HL-60 (cell line): ENCODE results near the gene ERBB2.

Experiments
- DNase-seq, 2 experiments: peaks; one replicate each; pipeline ENCODE4 v3.0.0-alpha.2; 2010 to 2020; ENCODE audit warnings: low read depth in 1 of 2, low spot score in 1 of 2
- H3K27ac ChIP-seq: fragments of 250-450 bp; sonication (Bioruptor Pico); replicated peaks from 2 replicates; pipeline ENCODE4 v1.5.1; 2020; ENCODE audit warnings: mild to moderate bottlenecking, moderate library complexity
- H3K27me3 ChIP-seq: fragments of 250-450 bp; sonication (Bioruptor Pico); 2 replicates; pipeline ENCODE4 v1.5.1; 2021; ENCODE audit warnings: mild to moderate bottlenecking, moderate library complexity; ENCODE audit not compliant: insufficient read depth, poor library complexity, severe bottlenecking
- H3K4me3 ChIP-seq: replicated peaks from 2 replicates; pipeline ENCODE4 v1.5.1; 2011; ENCODE audit warnings: mild to moderate bottlenecking, control low read depth, low read length; ENCODE audit not compliant: insufficient read depth
- CTCF ChIP-seq: IDR thresholded peaks from one replicate; pipeline ENCODE4 v1.5.1; 2011; ENCODE audit warnings: low read length, control low read depth, inconsistent platforms; ENCODE audit not compliant: insufficient read depth
- GABPA ChIP-seq: IDR thresholded peaks from 2 replicates; pipeline ENCODE4 v1.6.1; 2012; ENCODE audit warnings: low read depth
- POLR2AphosphoS5 ChIP-seq: IDR thresholded peaks from 2 replicates; pipeline ENCODE4 v1.6.1; 2012; ENCODE audit warnings: low read depth
- REST ChIP-seq: IDR thresholded peaks from 2 replicates; pipeline ENCODE4 v1.6.1; 2012; ENCODE audit warnings: low read depth; ENCODE audit not compliant: insufficient replicate concordance
- SPI1 ChIP-seq: IDR thresholded peaks from 2 replicates; pipeline ENCODE4 v1.6.1; 2012; ENCODE audit warnings: low read depth, mild to moderate bottlenecking, borderline replicate concordance

ERBB2 gene

GRCh38 chr17:39674179-39674578 lies 25.7 kb upstream of the ERBB2 start:
- Histone ChIP-seq H3K4me3 (no peak overlapping the region), H3K27ac (no peak overlapping the region), H3K27me3 (peaks cover 17% of the 10 kb centered on the region)
- TF ChIP-seq GABPA = no peak
- TF ChIP-seq CTCF = no peak
- DNase-seq = no peak

GRCh38 chr17:39674702-39675389 lies 25.0 kb upstream of the ERBB2 start:
- no peak for DNase-seq
- H3K27me3 ChIP-seq = peaks cover 11% of the 10 kb centered on the region
- no peak overlapping the region for H3K4me3 ChIP-seq
- no peak for TF ChIP-seq GABPA
- TF ChIP-seq SPI1 = no peak
- TF ChIP-seq CTCF = no peak
- no peak for TF ChIP-seq POLR2AphosphoS5
- TF ChIP-seq REST = no peak
- H3K27ac ChIP-seq = no peak overlapping the region

- no peak overlapping the region for H3K27ac ChIP-seq
- TF ChIP-seq SPI1 (no peak), REST (no peak), CTCF (no peak), GABPA (no peak), POLR2AphosphoS5 (no peak)
- H3K4me3 ChIP-seq = no peak overlapping the region
- DNase-seq = no peak
- H3K27me3 ChIP-seq = peaks cover 4% of the 10 kb centered on the region
These were observed 24.3 kb upstream of the ERBB2 start for GRCh38 chr17:39675390-39676082.
